K562 (cell line): ENCODE data around the gene RREB1. TPM values are rescaled to one million over a fixed set of nuclear protein-coding genes. Genes with fewer than 3 reads are reported as not detected.

ENCODE experiments used
- BCL6 ChIP-seq: fragments of 250-450 bp; sonication (Bioruptor Pico); IDR thresholded peaks from 2 replicates; pipeline ENCODE4 v1.4.0; 2020
- BHLHE40 ChIP-seq: IDR thresholded peaks from 2 replicates; pipeline ENCODE4 v1.6.1; 2011; ENCODE audit warnings: low read length, improper control_type of control experiment
- BRD9 ChIP-seq: fragments of 450-650 bp; IDR thresholded peaks from 2 replicates; pipeline ENCODE4 v1.6.1; 2018; ENCODE audit warnings: low read depth; ENCODE audit not compliant: partially characterized antibody
- C11orf30 ChIP-seq: fragments of 450-650 bp; IDR thresholded peaks from 2 replicates; pipeline ENCODE4 v1.6.1; 2016; ENCODE audit warnings: low read depth, mild to moderate bottlenecking
- CAMTA2 ChIP-seq: fragments of 250-450 bp; sonication (Bioruptor Pico); conservative IDR thresholded peaks from 2 replicates; pipeline ENCODE4 v1.5.1; 2022
- CBFA2T2 ChIP-seq: fragments of 450-650 bp; conservative IDR thresholded peaks from 2 replicates; pipeline ENCODE4 v1.6.1; 2017; ENCODE audit warnings: mild to moderate bottlenecking
- CREB1 ChIP-seq, 2 experiments: sonication (generic) in 1 of 2; formaldehyde crosslinking in 1 of 2; IDR thresholded peaks; 2 replicates each; pipeline versions ENCODE4 v1.6.1 to v1.8.0; 2012 to 2022; ENCODE audit warnings: inconsistent platforms in 1 of 2, mild to moderate bottlenecking in 1 of 2, missing genetic modification reagents in 1 of 2, moderate library complexity in 1 of 2
- FOXK1 ChIP-seq: sonication (generic); formaldehyde crosslinking; IDR thresholded peaks from 2 replicates; pipeline ENCODE4 v1.8.0; 2022; ENCODE audit warnings: missing genetic modification reagents, mild to moderate bottlenecking, borderline replicate concordance
- HMGXB4 ChIP-seq: sonication (generic); formaldehyde crosslinking; IDR thresholded peaks from 2 replicates; pipeline ENCODE4 v1.8.1; 2023; ENCODE audit warnings: mild to moderate bottlenecking, missing genetic modification reagents
- KAT7 ChIP-seq: sonication (generic); formaldehyde crosslinking; IDR thresholded peaks from 2 replicates; pipeline ENCODE4 v1.8.0; 2022; ENCODE audit warnings: missing genetic modification reagents, mild to moderate bottlenecking, borderline replicate concordance
- KLF16 ChIP-seq: IDR thresholded peaks from 2 replicates; pipeline ENCODE4 v1.6.1; 2016; ENCODE audit warnings: antibody characterized with exemption
- LARP7 ChIP-seq: fragments of 450-650 bp; IDR thresholded peaks from 2 replicates; pipeline ENCODE4 v1.6.1; 2016
- MAZ ChIP-seq, 2 experiments: fragments of 450-650 bp in 1 of 2; sonication (generic) in 1 of 2; formaldehyde crosslinking; IDR thresholded peaks in 1 of 2; conservative IDR thresholded peaks in 1 of 2; 2 replicates each; pipeline versions ENCODE4 v1.4.0 to v1.5.0; 2020; ENCODE audit warnings: mild to moderate bottlenecking in 1 of 2, missing genetic modification reagents in 1 of 2
- MBD2 ChIP-seq: sonication (generic); IDR thresholded peaks from 2 replicates; pipeline ENCODE4 v1.6.1; 2016; ENCODE audit warnings: low read depth, borderline replicate concordance
- MCM5 ChIP-seq: fragments of 450-650 bp; IDR thresholded peaks from 2 replicates; pipeline ENCODE4 v1.6.1; 2016; ENCODE audit warnings: low read depth
- MTA3 ChIP-seq: fragments of 450-650 bp; formaldehyde crosslinking; IDR thresholded peaks from 2 replicates; pipeline ENCODE4 v1.6.1; 2017; ENCODE audit warnings: mild to moderate bottlenecking, borderline replicate concordance
- MXI1 ChIP-seq: IDR thresholded peaks from 2 replicates; pipeline ENCODE4 v1.6.1; 2011; ENCODE audit warnings: low read depth, mild to moderate bottlenecking, improper control_type of control experiment, low read length
- NRF1 ChIP-seq, 2 experiments: fragments of 450-650 bp; IDR thresholded peaks in 1 of 2; conservative IDR thresholded peaks in 1 of 2; 2 replicates each; pipeline ENCODE4 v1.6.1; 2014; ENCODE audit warnings: mild to moderate bottlenecking in 2 of 2
- PHTF2 ChIP-seq: fragments of 250-450 bp; sonication (Bioruptor Pico); IDR thresholded peaks from 2 replicates; pipeline ENCODE4 v1.5.0; 2021; ENCODE audit warnings: mild to moderate bottlenecking
- SRSF3 ChIP-seq: fragments of 200-400 bp; formaldehyde crosslinking; IDR thresholded peaks from 2 replicates; pipeline ENCODE4 v1.6.1; 2016; ENCODE audit warnings: mild to moderate bottlenecking, low read length, moderate library complexity; ENCODE audit not compliant: insufficient read depth
- ZBTB2 ChIP-seq: fragments of 450-650 bp; IDR thresholded peaks from 2 replicates; pipeline ENCODE4 v1.6.1; 2016; ENCODE audit warnings: antibody characterized with exemption
- ZFPM2 ChIP-seq: fragments of 250-450 bp; sonication (Bioruptor Pico); IDR thresholded peaks from 2 replicates; pipeline ENCODE4 v1.5.1; 2022; ENCODE audit warnings: mild to moderate bottlenecking
- ZNF124 ChIP-seq: sonication (generic); formaldehyde crosslinking; IDR thresholded peaks from 2 replicates; pipeline ENCODE4 v1.8.1; 2022; ENCODE audit warnings: missing genetic modification reagents
- ZNF311 ChIP-seq: fragments of 250-450 bp; sonication (Bioruptor Pico); IDR thresholded peaks from 2 replicates; pipeline ENCODE4 v1.4.0; 2020; ENCODE audit warnings: mild to moderate bottlenecking, moderate library complexity
- ZNF76 ChIP-seq: fragments of 250-450 bp; sonication (Bioruptor Pico); IDR thresholded peaks from 2 replicates; pipeline ENCODE4 v1.4.0; 2020; ENCODE audit warnings: mild to moderate bottlenecking, moderate library complexity, borderline replicate concordance
- polyA plus RNA-seq, 8 experiments: library from polyadenylated mRNA; depleted of rRNA in 4 of 8; stranded (reverse) in 5 of 8; unstranded in 3 of 8; fragments of >200 nt; fragmentation: Nextera tagmentation in 2 of 8; fragmentation: Illumina TruSeq in 1 of 8; extraction: Ambion mirVana in 2 of 8; extraction: Trizol in 1 of 8; gene quantifications; 2 replicates each; pipeline versions ENCODE4 v1.2.1 to v1.2.3, GENCODE V29; 2011 to 2014; ENCODE audit warnings: inconsistent platforms in 1 of 8, missing spikeins in 1 of 8
- total RNA-seq, 7 experiments: library from RNA; depleted of rRNA in 6 of 7; stranded (reverse); fragments of >200 nt in 6 of 7; fragmentation: Illumina TruSeq in 2 of 7; extraction: Trizol in 2 of 7; gene quantifications; 2 replicates each; pipeline versions ENCODE4 v1.2.1 to v1.2.3, GENCODE V29; 2011 to 2021; ENCODE audit warnings: low replicate concordance in 1 of 7
- TF ChIP-seq, protein P1 (sequence below): fragments of 250-450 bp; sonication (Bioruptor Pico); IDR thresholded peaks from 2 replicates; pipeline ENCODE4 v1.5.1; 2021; ENCODE audit warnings: mild to moderate bottlenecking

Gene RREB1
- total and polyA plus RNA-seq, 9 of the 15 experiments (the other 6 are each of a cell fraction or from before 2014, with no cell fraction given) = 3.3 to 64.2 (median 19.3) TPM

DNA sequence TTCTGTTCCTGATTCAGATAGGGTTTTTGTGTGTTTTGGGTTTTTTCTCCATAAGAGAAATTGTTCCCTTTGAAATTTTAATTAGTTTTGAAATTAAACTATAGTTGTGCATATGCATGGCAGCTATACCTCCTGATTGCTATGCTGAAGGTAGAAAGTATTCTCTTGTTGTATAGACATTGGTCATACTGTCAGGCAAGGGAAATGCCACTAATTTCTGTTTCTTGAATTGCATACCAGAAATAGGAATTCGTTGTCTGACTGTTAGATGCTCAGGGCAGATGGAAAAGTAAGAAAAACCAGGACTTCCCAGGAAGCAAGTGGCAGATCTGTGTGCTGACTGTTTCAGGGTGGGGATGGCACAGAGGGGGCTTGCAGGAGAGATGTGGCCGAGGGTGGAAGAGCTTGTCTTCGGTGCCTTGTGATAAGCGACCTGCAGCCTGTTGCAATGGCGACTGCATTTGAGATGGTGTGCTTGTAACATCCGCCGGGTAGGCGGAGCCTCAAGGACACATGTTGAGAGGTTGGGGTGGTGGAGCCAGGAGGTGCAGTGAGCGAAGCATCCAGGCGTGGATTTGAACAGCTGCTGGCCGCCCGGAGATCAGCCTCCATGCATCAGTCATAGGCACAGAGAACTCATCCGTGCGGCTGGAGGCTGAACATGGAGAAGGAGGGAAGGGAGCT is 42.8 kb downstream of the RREB1 start (continued):
- no peak for TF ChIP-seq ZNF124 (CRISPR knock-in tag)
- no peak for TF ChIP-seq CAMTA2
- TF ChIP-seq ZFPM2 (CRISPR knock-in tag) = no peak
- no peak for TF ChIP-seq ZNF311 (CRISPR knock-in tag)
- no peak for TF ChIP-seq BHLHE40
- no peak for TF ChIP-seq CBFA2T2
- peak; percentile 73; the same call in 1 of the 2 replicates for TF ChIP-seq MTA3
- peak; percentile 33; the same call in 1 of the 2 replicates for TF ChIP-seq MXI1
- TF ChIP-seq MBD2 = no peak; the same call in 1 of the 2 replicates
- no peak for TF ChIP-seq MCM5
- no peak for TF ChIP-seq BCL6
- no peak for TF ChIP-seq HMGXB4
- 0 out of 2 replicates have a peak, but pooled peaks have one; percentile 59 for TF ChIP-seq LARP7
- peak; percentile 31 to 48; a peak in 2 of 4 replicates for TF ChIP-seq MAZ (CRISPR knock-in tag; conservative IDR thresholded peaks at IDR 0.05 in 1 of 2, IDR thresholded peaks at IDR 0.05 in 1 of 2)
- no peak for TF ChIP-seq FOXK1 (CRISPR knock-in tag)
- TF ChIP-seq CREB1 (IDR thresholded peaks at IDR 0.05) = 0 out of 2 replicates have a peak, but pooled peaks have one; percentile 19
- TF ChIP-seq CREB1 (CRISPR knock-in tag; IDR thresholded peaks at IDR 0.05) = no peak
- TF ChIP-seq SRSF3 = no peak
- TF ChIP-seq ZNF76 = no peak
- no peak for TF ChIP-seq KAT7 (CRISPR knock-in tag)
- peak; percentile 63; the same call in 1 of the 2 replicates for TF ChIP-seq ZBTB2
- TF ChIP-seq NRF1 (conservative IDR thresholded peaks at IDR 0.05 in 1 of 2, IDR thresholded peaks at IDR 0.05 in 1 of 2) = peak; percentile 39 to 44; a peak in 3 of 4 replicates
- no peak for TF ChIP-seq KLF16
- TF ChIP-seq BRD9 = peak; percentile 83
- TF ChIP-seq, protein P1, sequence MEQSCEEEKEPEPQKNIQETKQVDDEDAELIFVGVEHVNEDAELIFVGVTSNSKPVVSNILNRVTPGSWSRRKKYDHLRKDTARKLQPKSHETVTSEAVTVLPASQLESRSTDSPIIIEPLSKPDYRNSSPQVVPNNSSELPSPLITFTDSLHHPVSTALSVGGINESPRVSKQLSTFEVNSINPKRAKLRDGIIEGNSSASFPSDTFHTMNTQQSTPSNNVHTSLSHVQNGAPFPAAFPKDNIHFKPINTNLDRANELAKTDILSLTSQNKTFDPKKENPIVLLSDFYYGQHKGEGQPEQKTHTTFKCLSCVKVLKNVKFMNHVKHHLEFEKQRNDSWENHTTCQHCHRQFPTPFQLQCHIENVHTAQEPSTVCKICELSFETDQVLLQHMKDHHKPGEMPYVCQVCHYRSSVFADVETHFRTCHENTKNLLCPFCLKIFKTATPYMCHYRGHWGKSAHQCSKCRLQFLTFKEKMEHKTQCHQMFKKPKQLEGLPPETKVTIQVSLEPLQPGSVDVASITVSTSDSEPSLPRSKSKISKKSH (CRISPR knock-in tag) = no peak
- TF ChIP-seq C11orf30 = no peak
- TF ChIP-seq PHTF2 (CRISPR knock-in tag) = no peak
